ENCODE results near the gene CSNK1G1.
A peak's percentile ranks its signal among the peaks of the same experiment; 100 is the strongest.

The CSNK1G1 gene

DNA sequence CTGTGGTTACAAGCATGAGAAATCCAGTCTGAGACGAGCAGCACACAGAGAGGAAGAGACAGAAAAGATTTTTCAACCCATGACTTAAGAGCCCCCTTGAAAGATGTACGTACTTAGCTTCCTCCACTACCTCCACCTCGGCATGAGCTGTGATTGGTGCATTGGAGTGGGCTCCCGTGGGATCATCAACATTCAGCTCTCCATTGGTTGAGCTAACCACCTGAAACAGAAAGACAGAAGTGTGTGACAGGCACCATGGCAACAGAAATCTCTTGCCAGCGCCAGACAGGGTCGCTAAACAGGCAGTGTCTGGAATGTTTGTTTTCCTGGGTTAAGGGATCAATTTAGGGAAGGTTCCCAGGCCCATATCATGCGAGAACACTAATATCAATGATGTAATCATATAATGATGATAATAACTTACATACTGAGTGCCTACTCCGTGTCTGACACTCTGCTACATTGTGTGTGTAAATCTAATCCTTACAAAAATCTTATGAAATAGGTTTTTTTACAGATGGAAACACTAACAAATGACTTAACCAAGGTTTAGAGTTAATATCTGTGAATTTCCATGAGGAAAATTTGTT is 175.6 kb downstream of the CSNK1G1 start:
- Mint-ChIP-seq H3K4me1 (no peaks in the 10 kb centered on the region), H3K4me3 (no peak overlapping the region), H3K36me3 (peaks cover 43% of the 10 kb centered on the region), H3K9me3 (no peaks in the 10 kb centered on the region), H3K27ac (no peak overlapping the region)
- no peak for DNase-seq (ENCODE audit: low spot score in 2 of 2)
- no peak for ATAC-seq

DNA sequence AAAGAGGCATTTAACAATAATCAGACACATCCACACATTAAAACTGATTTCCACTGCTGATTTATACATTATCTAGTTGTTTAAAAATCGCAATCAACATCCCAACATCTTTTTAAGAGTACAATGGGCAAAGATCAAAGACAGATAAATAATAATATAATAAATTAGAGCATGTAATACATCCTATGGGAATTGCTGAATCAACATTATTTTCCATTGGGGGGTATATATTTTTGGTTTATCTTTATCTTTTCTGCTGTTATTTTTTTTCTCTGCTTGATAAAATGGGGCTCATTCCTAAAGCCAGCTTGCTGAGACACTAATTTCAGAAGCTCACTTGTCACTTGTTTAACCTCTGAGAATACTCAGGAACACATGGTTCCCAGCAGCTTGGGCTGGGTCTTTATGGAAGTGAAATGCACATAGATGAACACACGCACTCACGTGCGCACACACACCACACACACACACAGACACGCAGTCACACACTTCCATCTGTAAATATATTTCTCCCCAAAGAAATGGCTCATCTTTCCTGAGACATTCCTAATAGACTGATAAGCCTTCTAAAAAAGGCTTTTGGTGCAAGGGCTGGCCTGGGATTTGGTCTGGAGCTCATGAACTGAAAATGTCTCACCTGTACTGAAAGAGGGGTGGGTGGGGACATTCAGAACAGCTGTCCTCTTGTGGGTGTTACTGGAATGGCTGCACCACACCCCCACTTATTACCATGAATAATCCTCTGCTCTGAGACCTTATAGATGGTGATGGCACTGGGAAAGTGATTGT is 189.7 kb downstream of the CSNK1G1 start:
- H3K4me3 Mint-ChIP-seq = no peak overlapping the region
- peak overlapping the region; percentile 63 for H3K27ac Mint-ChIP-seq
- peaks cover 39% of the 10 kb centered on the region for H3K36me3 Mint-ChIP-seq
- H3K4me1 Mint-ChIP-seq = peaks cover 20% of the 10 kb centered on the region
- H3K9me3 Mint-ChIP-seq = no peaks in the 10 kb centered on the region
- ATAC-seq = no peak
- no peak for DNase-seq (ENCODE audit: low spot score in 2 of 2)

DNA sequence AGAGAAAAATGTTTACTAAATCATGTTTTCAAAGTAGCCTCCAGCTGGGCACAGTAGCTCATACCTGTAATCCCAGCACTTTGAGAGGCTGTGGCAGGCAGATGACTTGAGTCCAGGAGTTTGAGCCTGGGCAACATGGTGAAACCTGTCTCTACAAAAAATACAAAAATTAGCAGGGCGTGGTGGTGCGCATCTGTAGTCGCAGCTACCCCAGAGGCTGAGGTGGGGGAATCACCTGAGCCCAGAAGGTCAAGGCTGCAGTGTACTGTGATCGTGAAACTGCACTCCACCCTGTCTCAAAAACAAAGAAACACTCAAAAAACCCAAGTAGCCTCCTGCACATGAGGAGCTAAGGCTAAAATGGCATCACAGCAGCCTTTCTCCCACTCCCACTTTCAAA is 191.5 kb downstream of the CSNK1G1 start:
- peaks cover 29% of the 10 kb centered on the region for H3K4me1 Mint-ChIP-seq
- no peaks in the 10 kb centered on the region for H3K9me3 Mint-ChIP-seq
- peak overlapping the region; percentile 75 for H3K4me3 Mint-ChIP-seq

DNA sequence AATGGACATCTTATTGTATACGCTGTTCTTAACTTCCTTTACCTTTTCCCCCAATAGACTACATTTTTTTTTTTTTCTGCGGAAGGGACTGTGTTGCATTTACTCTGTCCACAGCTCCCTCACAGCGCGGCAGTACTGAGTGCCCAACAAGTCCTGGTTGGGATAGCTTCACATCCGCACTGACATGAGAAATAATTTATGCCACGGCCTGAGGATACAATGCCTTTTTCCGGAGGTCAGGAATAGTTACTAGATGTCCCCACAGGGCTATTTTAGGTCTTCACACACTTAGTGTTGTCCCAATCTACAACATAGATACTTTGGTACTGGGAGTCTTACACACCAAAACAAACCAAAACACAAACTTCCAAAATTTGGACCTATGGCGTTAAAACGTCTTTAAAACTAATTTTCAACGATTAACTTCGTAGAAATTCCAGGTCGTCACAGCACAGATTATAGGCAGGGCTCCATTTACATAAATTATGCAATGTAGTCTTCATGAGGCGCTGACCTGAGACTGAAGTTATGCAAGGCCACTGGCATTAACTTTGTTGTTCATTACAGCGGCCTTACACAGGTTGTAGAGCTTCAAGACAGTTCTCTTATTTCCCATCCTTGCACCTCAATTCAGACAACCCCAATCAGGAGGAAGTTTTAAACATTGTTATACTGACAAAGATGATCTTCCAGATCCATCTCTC is 192.2 kb downstream of the CSNK1G1 start:
- Mint-ChIP-seq H3K27ac (peak overlapping the region; percentile 96), H3K4me3 (peak overlapping the region; percentile 75), H3K36me3 (peaks cover 56% of the 10 kb centered on the region), H3K9me3 (no peaks in the 10 kb centered on the region), H3K4me1 (peaks cover 34% of the 10 kb centered on the region)
- ATAC-seq (no peak), DNase-seq (ENCODE audit: low spot score in 2 of 2) (no peak)

More for the DNA sequence above, 191.5 kb downstream of the CSNK1G1 start:
- ATAC-seq (no peak), DNase-seq (ENCODE audit: low spot score in 2 of 2) (no peak)
- H3K36me3 Mint-ChIP-seq = peaks cover 50% of the 10 kb centered on the region
- peak overlapping the region; percentile 96 for H3K27ac Mint-ChIP-seq

DNA sequence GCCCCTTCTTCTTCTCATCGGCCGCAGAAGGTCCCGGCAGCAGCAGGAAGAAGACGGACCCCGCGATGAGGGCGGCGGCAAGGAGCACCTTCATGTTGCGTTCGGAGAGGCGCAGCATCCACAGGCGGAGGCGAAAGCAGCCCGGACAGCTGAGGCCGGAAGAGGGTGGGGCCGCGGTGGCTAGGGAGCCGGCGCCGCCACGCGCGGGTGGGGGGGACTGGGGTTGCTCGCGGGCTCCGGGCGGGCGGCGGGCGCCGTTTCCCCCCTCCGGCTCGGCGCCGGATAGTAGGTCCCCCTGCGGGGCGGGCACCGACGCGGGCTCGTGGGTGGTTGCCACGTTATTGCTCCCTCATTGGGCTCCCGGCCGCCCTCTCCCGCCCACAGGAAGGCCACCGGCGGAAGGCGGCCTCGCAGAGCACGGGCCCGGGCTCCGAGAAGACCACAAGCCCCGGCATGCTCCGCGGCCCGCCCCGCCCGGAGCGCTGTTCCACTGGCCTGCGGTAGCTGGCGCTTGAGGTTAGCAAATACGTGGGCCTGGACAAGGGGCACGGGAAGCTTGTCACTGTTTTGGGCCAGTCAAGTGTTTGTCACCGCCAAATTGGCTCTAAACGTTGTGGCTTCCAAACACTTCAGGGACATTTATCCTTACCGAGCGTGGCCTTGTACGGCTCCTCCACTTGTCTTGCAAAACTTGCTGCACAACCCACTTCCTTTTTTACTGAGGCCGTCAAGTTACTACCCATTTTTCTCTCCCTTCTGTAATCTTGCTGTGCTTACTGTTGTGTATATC is 192.9 kb downstream of the CSNK1G1 start, which contains the start of gene PPIB:
TSS of gene PPIB (minus strand) at position 154 of the 790 bp plus-strand sequence. CDS start at position 118, 36 bp downstream.
- DNase-seq (ENCODE audit: low spot score in 2 of 2) (peak; percentile 94 to 98), ATAC-seq (peak; percentile 94)
- Mint-ChIP-seq H3K4me1 (peaks cover 41% of the 10 kb centered on the region), H3K4me3 (peak within 1 kb of the TSS; percentile 75), H3K27ac (peak within 1 kb of the TSS; percentile 96), H3K9me3 (no peaks in the 10 kb centered on the region), H3K36me3 (peaks cover 64% of the 10 kb centered on the region)

DNA sequence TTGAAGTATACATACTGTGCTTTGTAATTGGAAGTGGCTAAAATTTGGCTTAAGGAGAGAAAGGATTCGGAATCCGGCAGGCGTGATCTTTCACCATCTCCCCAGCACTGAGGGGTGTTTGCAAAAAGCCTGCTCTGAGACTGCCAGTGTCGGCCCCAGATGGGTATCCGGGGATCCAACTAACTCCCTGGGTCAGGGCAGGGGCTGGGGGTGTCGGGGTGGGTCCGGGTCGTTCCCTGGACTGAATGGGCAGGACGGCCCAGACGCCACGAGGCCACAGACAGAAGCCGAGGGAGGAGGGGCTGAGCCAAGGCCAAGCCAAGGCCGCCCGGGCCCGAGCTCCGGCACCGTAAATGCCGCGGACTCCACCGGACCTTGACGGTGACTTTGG is 193.5 kb downstream of the CSNK1G1 start:
- Mint-ChIP-seq H3K4me3 (peak overlapping the region; percentile 75), H3K9me3 (no peaks in the 10 kb centered on the region), H3K4me1 (peaks cover 46% of the 10 kb centered on the region), H3K36me3 (peaks cover 70% of the 10 kb centered on the region), H3K27ac (peak overlapping the region; percentile 96)
- DNase-seq (ENCODE audit: low spot score in 2 of 2) (no peak), ATAC-seq (peak; percentile 22)

DNA sequence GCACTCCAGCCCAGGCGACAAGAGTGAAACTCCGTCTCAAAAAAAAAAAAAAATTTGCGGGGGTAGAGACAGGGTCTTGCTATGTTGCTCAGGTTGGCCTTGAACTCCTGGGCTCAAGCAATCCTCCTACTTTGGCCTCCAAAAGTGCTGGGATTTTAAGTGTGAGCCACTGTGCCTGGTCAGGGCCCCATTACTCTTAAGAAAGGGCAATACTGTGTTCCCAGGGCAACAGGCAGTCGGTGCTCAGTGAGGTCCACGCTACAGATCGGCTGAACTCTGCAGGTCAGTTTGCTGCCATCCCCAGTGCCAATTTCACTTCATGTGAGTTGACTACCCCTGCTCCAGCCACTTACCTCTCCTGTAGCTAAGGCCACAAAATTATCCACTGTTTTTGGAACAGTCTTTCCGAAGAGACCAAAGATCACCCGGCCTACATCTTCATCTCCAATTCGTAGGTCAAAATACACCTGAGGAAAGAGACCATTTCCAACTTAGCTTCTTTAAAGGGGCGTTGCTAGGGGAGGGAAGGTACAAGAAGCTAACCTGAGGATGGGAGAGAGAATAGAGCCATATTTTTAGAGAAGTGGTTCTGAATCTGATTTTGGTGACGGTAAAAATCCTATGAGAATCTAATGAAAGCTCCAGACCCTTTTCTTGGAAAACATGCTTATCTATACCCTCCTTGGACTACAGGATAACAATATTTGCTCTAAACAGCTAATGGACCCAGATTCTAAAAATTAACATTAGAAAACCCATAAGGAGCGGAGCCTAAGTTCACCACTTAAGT is 194.1 kb downstream of the CSNK1G1 start:
- Mint-ChIP-seq H3K9me3 (no peaks in the 10 kb centered on the region), H3K4me3 (peak overlapping the region; percentile 75), H3K27ac (peak overlapping the region; percentile 96), H3K36me3 (peaks cover 76% of the 10 kb centered on the region), H3K4me1 (peaks cover 52% of the 10 kb centered on the region)
- no peak for DNase-seq (ENCODE audit: low spot score in 2 of 2)
- no peak for ATAC-seq

DNA sequence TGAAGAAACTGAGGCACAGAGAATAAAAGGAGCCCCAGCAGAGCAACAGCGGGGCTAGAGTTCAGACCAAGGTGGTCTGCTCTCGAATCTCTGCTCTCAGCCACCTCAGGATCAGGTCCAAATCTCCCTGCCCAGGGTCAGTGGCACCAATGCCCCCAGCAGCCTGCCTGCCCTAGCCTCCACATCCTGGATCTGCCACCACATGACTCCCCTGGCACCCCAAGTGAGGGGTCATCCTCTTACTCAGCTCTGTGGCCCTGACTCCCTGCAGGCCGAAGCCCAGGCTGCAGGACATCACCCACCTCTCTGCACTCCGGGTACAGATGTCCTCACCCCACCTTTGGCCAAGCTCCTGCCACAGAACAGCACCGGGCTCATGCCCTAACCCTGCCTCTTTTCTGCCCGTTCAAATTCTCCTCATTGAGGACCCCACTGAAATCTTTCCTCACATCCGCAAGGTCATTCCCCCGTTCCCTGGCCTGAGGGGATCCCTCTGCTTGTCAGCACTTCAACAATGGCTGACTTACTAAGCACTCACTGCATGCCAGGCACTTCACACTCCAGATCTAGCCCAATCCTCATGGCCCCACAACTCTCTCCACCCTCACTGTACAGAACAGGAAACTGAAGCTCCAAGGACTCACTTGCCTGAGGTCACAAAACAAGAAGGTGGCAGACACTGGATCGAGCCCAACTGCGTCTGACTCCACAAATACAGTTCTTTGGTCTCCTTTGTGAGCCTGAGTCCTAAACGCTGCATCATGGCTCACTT is 197.4 kb downstream of the CSNK1G1 start:
- peak overlapping the region; percentile 93 for H3K27ac Mint-ChIP-seq
- peaks cover 98% of the 10 kb centered on the region for H3K36me3 Mint-ChIP-seq
- ATAC-seq = no peak
- peak overlapping the region; percentile 5 for H3K4me3 Mint-ChIP-seq
- no peaks in the 10 kb centered on the region for H3K9me3 Mint-ChIP-seq
- peaks cover 51% of the 10 kb centered on the region for H3K4me1 Mint-ChIP-seq
- no peak for DNase-seq (ENCODE audit: low spot score in 2 of 2)

DNA sequence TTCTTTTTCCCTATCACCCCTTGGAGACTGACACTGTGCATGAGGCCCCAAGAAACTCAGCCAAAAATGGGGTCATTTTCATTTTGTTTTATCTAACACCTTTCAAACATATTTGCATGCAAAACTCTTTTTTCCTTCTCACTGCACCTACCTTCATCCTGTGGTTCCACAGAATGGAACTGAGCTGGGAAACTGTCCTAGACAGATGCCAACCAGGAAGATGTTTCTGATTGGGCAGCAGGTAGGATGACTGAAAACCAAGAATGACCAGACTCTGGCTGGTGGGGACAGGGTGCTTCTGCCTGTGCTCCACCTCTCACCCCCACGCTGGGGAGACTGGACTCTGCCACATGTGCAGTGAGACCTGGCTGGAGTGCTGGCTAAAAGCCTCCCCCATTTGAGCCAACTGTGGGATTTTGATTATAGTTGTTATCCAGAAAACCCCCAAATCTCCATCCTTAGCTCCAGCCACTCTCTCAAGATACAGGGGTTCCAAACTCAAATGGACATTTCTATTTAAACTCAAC is 198.3 kb downstream of the CSNK1G1 start:
- H3K4me1 Mint-ChIP-seq = peaks cover 57% of the 10 kb centered on the region
- no peak overlapping the region for H3K4me3 Mint-ChIP-seq
- peak overlapping the region; percentile 93 for H3K27ac Mint-ChIP-seq
- no peaks in the 10 kb centered on the region for H3K9me3 Mint-ChIP-seq
- ATAC-seq (no peak), DNase-seq (ENCODE audit: low spot score in 2 of 2) (no peak)
- H3K36me3 Mint-ChIP-seq = peaks cover 97% of the 10 kb centered on the region

DNA sequence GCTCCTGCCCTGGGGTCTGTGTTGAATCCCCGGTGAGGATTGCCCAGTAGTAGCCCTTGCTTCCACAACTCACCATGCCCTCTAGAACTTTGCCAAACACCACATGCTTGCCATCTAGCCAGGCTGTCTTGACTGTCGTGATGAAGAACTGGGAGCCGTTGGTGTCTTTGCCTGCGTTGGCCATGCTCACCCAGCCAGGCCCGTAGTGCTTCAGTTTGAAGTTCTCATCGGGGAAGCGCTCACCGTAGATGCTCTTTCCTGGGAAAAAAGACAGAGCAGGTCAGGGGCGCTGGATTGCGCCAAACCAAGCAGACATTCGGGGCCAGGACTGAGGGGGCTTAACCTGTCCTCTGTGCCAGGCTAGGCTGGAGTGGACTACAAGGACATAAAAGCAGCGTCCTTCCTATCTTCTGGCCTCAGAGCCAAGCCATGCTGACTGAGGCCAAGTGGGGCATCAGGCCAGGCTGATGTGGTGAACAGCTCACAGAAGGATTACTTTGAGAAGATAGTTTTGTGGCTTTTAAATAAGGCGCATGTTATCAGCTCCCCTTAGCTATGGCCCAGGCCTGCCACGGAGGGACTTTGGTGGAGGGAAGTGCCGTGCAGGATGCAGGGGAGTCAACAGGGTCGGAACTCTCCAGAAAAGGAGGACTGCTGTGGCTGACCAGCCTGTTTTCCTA is 199.2 kb downstream of the CSNK1G1 start:
- DNase-seq (ENCODE audit: low spot score in 2 of 2) (no peak), ATAC-seq (no peak)
- peak overlapping the region; percentile 93 for H3K27ac Mint-ChIP-seq
- no peaks in the 10 kb centered on the region for H3K9me3 Mint-ChIP-seq
- no peak overlapping the region for H3K4me3 Mint-ChIP-seq
- peaks cover 89% of the 10 kb centered on the region for H3K36me3 Mint-ChIP-seq
- H3K4me1 Mint-ChIP-seq = peaks cover 57% of the 10 kb centered on the region

DNA sequence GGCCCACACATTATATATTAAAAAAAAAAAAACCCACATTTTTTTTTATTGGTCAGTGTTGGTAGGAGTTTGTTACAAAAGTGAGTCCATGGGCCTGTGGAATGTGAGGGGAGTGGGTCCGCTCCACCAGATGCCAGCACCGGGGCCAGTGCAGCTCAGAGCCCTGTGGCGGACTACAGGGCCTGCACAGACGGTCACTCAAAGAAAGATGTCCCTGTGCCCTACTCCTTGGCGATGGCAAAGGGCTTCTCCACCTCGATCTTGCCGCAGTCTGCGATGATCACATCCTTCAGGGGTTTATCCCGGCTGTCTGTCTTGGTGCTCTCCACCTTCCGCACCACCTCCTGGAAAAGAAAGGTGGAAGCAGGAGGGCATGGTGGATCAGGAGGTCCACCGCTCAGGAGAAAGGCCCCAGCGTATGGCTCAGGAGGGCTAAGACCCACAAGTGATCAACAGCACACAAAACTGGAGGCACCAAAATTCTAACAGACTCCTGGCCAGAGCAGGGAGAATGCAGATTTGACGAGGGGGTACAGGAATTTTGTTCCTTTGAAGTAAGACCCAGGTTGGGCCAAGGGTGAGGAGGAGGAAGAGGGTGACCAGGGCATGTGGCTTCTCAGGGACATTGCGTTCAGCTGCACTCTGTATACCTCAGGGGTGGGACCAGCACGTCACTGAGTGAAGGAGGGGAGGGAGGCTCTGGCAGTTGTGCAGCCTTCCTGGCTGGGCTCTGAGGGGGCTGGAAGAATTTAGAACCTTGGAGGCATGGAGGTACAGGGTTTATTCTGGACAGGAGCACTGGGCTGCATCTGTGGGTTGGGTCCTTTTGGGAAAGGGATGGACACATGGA is 199.9 kb downstream of the CSNK1G1 start:
- no peak overlapping the region for H3K4me3 Mint-ChIP-seq
- no peaks in the 10 kb centered on the region for H3K9me3 Mint-ChIP-seq
- ATAC-seq (no peak), DNase-seq (ENCODE audit: low spot score in 2 of 2) (no peak)
- H3K4me1 Mint-ChIP-seq = peaks cover 54% of the 10 kb centered on the region
- H3K27ac Mint-ChIP-seq = peak overlapping the region; percentile 27
- H3K36me3 Mint-ChIP-seq = peaks cover 83% of the 10 kb centered on the region

DNA sequence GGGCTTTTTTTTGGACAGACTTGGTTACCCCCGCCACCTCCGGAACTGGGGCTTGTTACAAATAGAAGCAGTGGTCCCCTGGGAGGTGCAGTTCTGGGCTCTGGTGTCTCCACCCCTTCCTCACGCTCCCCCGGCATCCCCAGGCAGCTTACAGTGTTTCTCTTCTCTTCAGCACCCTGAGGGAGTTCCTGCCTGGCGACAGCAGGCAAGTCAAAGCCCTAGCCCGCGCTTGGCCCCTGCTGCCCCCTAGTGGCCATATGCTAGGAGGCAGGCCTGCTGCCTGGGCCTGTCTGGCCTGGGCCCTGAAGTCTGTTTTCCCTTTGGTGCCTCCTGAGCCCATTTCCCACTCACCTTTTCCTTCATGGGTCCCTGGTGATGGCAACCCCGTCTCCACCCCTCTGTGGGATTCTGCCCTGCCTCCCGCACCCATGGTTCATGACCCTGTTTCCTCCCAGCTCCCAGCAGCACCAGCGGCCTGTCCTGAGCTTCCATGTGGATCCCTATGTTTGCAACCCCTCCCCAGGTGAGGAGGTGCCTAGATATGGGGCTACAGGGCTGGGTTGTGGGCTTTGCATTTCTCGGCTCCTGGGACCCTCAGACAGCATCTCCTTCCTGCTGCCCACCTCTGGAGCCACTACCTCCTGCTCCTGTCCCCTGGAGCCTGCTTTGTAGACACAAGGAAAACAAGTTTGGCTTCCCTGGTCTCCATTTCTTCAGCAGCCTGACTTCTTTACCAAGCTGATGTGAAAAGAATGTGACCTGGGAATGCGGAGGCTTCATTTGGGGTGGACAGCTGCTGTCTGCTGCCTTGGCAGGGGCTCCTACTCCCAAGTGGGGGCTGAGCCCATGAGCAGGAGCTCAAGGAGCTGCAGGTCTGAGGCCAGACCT is 202.2 kb downstream of the CSNK1G1 start:
- Mint-ChIP-seq H3K9me3 (no peaks in the 10 kb centered on the region), H3K4me3 (peak overlapping the region; percentile 71), H3K36me3 (peaks cover 64% of the 10 kb centered on the region), H3K4me1 (peaks cover 54% of the 10 kb centered on the region), H3K27ac (peak overlapping the region; percentile 58)
- DNase-seq (ENCODE audit: low spot score in 2 of 2) (peak; percentile 97 to 98), ATAC-seq (peak; percentile 86)

Data from stimulated activated effector memory CD8-positive, alpha-beta T cell treated with anti-CD3 and anti-CD28 coated beads, Interleukin-12 subunit alpha, Interleukin-12 subunit beta, amount 100 ng/mL, for 72 hours (primary cell).